Nephron progenitor cell (in vitro differentiated cells): ENCODE data around the gene PRSS1.
"Not testable (repeated sequence)": the region's sequence is repeated elsewhere in the genome, so short reads cannot be mapped to it uniquely, and the experiment has no call there.

Experiments
- DNase-seq: peaks from one replicate; pipeline ENCODE4 v3.0.0; 2021
- H3K27ac Mint-ChIP-seq: 2 replicates; pipeline ENCODE4 v1.8.0; 2021; ENCODE audit warnings: mild to moderate bottlenecking, moderate library complexity, mixed read lengths
- H3K27me3 Mint-ChIP-seq: 2 replicates; pipeline ENCODE4 v1.8.0; 2021; ENCODE audit warnings: mild to moderate bottlenecking, low read depth, mixed read lengths; ENCODE audit not compliant: poor library complexity
- H3K36me3 Mint-ChIP-seq: 2 replicates; pipeline ENCODE4 v1.8.0; 2021; ENCODE audit warnings: low read depth, mixed read lengths
- H3K4me1 Mint-ChIP-seq: 2 replicates; pipeline ENCODE4 v1.8.0; 2021; ENCODE audit warnings: mixed read lengths
- H3K4me3 Mint-ChIP-seq: 2 replicates; pipeline ENCODE4 v1.8.0; 2021; ENCODE audit warnings: mild to moderate bottlenecking, moderate library complexity, mixed read lengths
- H3K9me3 Mint-ChIP-seq: 2 replicates; pipeline ENCODE4 v1.8.0; 2021; ENCODE audit warnings: mild to moderate bottlenecking, moderate library complexity, mixed read lengths
- TF ChIP-seq, protein P1 (sequence below): fragments of 200-600 bp; sonication (generic); IDR thresholded peaks from 2 replicates; pipeline ENCODE4 v1.5.0; 2021; ENCODE audit warnings: antibody characterized with exemption

The PRSS1 gene

DNA sequence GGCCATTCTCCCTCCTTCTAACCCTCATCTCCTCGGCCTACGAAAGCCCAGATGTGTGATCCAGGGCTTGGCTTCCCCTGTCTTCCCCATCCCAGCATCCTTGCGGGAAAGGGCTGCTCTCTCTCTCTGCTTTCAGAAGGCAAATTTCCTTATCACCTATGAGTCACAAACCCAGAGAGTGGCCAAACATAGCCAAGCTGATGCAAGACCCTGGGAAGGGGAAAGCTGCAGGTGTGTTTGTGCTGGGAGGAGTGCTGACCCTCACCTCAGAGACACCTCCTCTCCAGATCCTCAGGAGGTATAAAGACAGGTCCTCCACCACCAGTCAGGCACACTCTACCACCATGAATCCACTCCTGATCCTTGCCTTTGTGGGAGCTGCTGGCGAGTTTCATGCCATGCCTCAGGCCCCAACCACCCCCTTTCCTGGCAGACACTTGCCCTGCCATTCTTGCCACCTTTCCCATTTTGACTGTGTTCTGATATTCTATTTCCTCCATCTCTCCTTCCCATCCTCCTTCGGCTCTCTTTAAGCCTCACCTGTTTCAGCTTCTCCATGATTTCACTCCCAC is 10.9 kb downstream of the PRSS1 start:
- H3K27me3 Mint-ChIP-seq = peaks cover 8% of the 10 kb centered on the region
- H3K27ac Mint-ChIP-seq = no peak overlapping the region
- H3K9me3 Mint-ChIP-seq = no peaks in the 10 kb centered on the region
- H3K4me3 Mint-ChIP-seq = no peak overlapping the region
- DNase-seq = no peak
- TF ChIP-seq, protein P1, sequence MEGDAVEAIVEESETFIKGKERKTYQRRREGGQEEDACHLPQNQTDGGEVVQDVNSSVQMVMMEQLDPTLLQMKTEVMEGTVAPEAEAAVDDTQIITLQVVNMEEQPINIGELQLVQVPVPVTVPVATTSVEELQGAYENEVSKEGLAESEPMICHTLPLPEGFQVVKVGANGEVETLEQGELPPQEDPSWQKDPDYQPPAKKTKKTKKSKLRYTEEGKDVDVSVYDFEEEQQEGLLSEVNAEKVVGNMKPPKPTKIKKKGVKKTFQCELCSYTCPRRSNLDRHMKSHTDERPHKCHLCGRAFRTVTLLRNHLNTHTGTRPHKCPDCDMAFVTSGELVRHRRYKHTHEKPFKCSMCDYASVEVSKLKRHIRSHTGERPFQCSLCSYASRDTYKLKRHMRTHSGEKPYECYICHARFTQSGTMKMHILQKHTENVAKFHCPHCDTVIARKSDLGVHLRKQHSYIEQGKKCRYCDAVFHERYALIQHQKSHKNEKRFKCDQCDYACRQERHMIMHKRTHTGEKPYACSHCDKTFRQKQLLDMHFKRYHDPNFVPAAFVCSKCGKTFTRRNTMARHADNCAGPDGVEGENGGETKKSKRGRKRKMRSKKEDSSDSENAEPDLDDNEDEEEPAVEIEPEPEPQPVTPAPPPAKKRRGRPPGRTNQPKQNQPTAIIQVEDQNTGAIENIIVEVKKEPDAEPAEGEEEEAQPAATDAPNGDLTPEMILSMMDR = no peak
- H3K4me1 Mint-ChIP-seq = no peaks in the 10 kb centered on the region
- H3K36me3 Mint-ChIP-seq = no peaks in the 10 kb centered on the region

DNA sequence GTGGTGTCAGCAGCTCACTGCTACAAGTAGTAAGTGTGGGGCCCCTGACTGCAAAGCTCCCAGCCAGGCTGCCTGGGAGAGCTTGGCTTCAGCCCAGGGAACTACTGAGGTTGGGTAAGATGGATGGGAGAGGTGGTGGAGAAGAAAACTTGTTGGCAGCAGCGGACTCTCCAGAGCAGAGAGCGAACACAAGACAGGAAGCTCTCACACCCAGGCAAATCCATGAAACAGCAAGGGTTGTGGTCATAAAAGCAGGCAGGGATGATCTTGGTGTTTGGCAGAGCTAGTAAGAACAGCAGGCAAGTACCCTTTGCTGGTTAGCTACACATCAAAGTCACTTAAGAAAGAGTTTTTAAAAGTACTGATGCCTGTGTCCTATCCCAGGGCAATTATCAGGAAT is 12.3 kb downstream of the PRSS1 start:
- not testable (repeated sequence) for H3K4me3 Mint-ChIP-seq, DNase-seq, H3K27me3 Mint-ChIP-seq, H3K36me3 Mint-ChIP-seq, H3K4me1 Mint-ChIP-seq, H3K27ac Mint-ChIP-seq, H3K9me3 Mint-ChIP-seq

DNA sequence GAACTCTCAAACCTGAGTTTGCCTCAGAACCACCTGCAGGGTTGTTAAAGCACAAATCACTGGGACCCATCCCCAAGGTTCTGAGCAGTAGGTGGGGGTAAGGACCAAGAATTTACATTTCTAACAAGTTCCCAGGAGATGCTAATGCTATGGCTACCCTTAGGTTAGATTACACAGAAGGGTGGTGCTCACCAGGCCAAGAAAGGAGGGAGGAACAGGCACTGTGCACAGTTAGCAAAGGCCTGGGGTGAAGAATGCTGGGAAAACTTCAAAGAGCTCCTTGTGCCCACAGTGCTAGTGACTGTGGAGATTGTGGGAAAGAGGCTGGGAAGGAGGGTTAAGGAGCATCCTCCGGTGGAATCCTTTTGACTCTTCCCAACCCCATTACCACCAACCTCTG is 12.8 kb downstream of the PRSS1 start:
- TF ChIP-seq, protein P1 = no peak
- no peaks in the 10 kb centered on the region for H3K36me3 Mint-ChIP-seq
- H3K4me1 Mint-ChIP-seq = no peaks in the 10 kb centered on the region
- H3K4me3 Mint-ChIP-seq = no peak overlapping the region
- H3K27ac Mint-ChIP-seq = no peak overlapping the region
- H3K9me3 Mint-ChIP-seq = no peaks in the 10 kb centered on the region
- H3K27me3 Mint-ChIP-seq = peaks cover 11% of the 10 kb centered on the region
- no peak for DNase-seq

DNA sequence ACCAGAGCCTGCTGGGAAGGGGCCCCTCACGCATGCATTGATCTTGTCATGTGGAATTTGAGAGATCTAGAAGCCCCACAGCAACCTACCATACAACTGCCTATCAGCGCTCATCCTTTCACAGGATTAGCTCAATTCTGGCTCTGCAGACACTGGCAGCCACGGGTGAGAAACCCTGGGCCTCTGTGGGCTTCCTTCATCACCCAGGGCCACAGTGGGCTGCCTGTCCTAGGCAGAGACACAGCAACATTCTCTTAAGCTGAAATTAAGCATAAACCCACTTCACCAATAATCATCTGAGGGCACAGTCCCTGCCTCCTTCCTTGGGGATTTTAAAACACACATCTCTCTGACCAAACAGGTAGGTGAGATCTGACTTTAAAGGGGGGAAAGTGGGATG is 18.2 kb downstream of the PRSS1 start:
- Mint-ChIP-seq H3K36me3 (no peaks in the 10 kb centered on the region), H3K9me3 (no peaks in the 10 kb centered on the region), H3K27me3 (peaks cover 35% of the 10 kb centered on the region), H3K4me1 (peaks cover 4% of the 10 kb centered on the region), H3K27ac (no peak overlapping the region), H3K4me3 (no peak overlapping the region)
- no peak for DNase-seq
- TF ChIP-seq, protein P1 = no peak

DNA sequence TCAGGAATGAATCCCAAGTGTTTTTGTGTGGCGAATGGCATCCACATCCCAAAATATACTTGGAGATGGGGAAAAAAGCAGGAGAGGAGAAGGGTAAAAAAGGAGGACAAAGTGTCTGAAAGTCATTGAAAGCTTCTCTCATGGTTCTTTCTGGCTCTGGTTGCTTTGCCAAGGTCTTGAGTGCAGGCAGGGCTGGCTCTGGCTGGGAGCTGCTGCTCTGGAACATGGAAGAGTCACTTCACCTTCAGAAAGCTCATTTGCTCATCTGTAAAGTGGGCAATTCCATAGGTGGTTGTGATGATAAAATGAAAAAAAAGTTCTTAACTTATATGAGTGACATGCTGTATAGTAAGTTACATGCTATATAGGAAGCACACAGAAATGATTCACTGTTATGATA is 18.6 kb downstream of the PRSS1 start:
- peaks cover 4% of the 10 kb centered on the region for H3K4me1 Mint-ChIP-seq
- H3K9me3 Mint-ChIP-seq = no peaks in the 10 kb centered on the region
- H3K36me3 Mint-ChIP-seq = no peaks in the 10 kb centered on the region
- TF ChIP-seq, protein P1 = no peak
- DNase-seq = no peak
- H3K27me3 Mint-ChIP-seq = peaks cover 35% of the 10 kb centered on the region
- no peak overlapping the region for H3K27ac Mint-ChIP-seq
- H3K4me3 Mint-ChIP-seq = no peak overlapping the region

DNA sequence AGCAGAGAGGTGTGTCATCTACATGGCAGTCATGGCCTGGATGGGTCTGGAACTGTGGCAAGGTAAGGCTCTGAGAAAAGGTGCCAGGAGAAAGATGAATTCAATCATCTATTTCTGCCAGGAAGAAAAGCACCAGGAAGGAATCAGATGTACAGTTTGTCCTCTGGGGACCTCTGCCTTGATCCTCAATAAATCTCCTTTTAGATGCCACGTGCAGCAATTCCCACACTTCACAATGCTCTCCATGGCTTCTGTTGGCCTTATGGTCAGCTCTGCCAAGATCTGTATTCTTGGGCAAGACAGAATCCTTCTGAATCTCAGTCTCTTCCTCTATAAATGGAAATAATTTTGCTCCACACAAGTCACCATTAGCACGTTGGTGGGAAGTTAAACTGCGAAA is 19.6 kb downstream of the PRSS1 start:
- not testable (repeated sequence) for H3K4me3 Mint-ChIP-seq, H3K4me1 Mint-ChIP-seq, H3K36me3 Mint-ChIP-seq, H3K9me3 Mint-ChIP-seq, H3K27ac Mint-ChIP-seq, DNase-seq
- H3K27me3 Mint-ChIP-seq = peaks cover 38% of the 10 kb centered on the region

DNA sequence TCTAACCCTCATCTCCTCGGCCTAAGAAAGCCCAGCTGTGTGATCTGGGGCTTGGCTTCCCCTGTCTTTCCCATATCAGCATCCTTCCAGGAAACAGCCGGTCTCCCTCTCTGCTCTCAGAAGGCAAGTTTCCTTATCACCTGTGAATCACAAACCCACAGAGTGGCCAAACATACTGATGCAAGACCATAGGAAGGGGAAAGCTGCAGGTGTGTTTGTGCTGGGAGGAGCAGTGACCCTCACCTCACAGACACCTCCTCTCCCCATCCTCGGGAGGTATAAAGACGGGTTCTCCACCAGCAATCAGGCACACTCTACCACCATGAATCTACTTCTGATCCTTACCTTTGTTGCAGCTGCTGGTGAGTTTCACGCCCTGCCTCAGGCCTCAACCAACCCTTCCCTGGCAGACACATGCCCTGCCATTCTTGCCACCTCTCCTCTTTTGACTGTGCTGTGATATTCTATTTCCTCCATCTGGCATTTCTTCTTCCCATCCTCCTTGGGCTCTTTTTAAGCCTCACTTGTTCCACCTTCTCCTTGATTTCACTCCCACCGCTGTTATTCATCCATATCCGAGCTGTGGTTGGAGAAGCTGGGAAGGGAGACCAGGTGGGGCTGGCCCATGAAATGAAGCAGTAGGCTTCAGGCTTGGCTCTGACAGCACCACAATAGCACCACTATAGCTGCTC is 21.5 kb downstream of the PRSS1 start, which contains the start of gene PRSS2:
PRSS2 (plus strand) TSS at position 310 of the 692 bp plus-strand sequence; CDS start at position 323, 13 bp downstream.
- no peaks in the 10 kb centered on the region for H3K9me3 Mint-ChIP-seq

More for the DNA sequence above, 21.5 kb downstream of the PRSS1 start, which contains the start of gene PRSS2:
- Mint-ChIP-seq H3K36me3 (no peaks in the 10 kb centered on the region), H3K27ac (no peak within 1 kb of the TSS), H3K4me1 (peaks cover 4% of the 10 kb centered on the region), H3K27me3 (peaks cover 48% of the 10 kb centered on the region), H3K4me3 (no peak within 1 kb of the TSS)
- DNase-seq = no peak
- TF ChIP-seq, protein P1 = no peak
